Measurements from ENCODE around the gene SMAD6.

SMAD6 gene

GRCh38 chr15:66824424-66824823 lies 122.4 kb downstream of the SMAD6 start:
- Histone ChIP-seq H3K9ac (ENCODE audit: low read depth, low read length, poor library complexity, severe bottlenecking) (no peak overlapping the region), H2AFZ (ENCODE audit: low read length) (no peak overlapping the region)

GRCh38 chr15:66825139-66825538 lies 123.1 kb downstream of the SMAD6 start:
- H3K9me2 ChIP-seq (replicated peaks; ENCODE audit: low read depth, low read length) = no peaks in the 10 kb centered on the region
- H3F3A ChIP-seq (ENCODE audit: low read depth) = no peaks in the 10 kb centered on the region
- no peaks in the 10 kb centered on the region for H3K4me1 ChIP-seq (ENCODE audit: insufficient read depth, low read length, poor library complexity, severe bottlenecking)
- TF ChIP-seq CTCF (conservative IDR thresholded peaks at IDR 0.05; ENCODE audit: low read length) = no peak
- TF ChIP-seq EZH2phosphoT487 (IDR thresholded peaks at IDR 0.05; ENCODE audit: borderline replicate concordance) = no peak
- H3K79me2 ChIP-seq (ENCODE audit: insufficient read depth, low read length) = no peaks in the 10 kb centered on the region
- H3K27me3 ChIP-seq (ENCODE audit: insufficient read depth, low read length, poor library complexity, severe bottlenecking) = no peaks in the 10 kb centered on the region
- H3K36me3 ChIP-seq (ENCODE audit: insufficient read depth, low read length) = no peaks in the 10 kb centered on the region
- no peaks in the 10 kb centered on the region for H3K9me3 ChIP-seq (ENCODE audit: insufficient read depth, low read depth, low read length)
- H4K20me1 ChIP-seq (ENCODE audit: insufficient read depth, low read length, poor library complexity, severe bottlenecking) = no peaks in the 10 kb centered on the region
- H3K4me2 ChIP-seq (ENCODE audit: low read depth, low read length, poor library complexity, severe bottlenecking) = no peak overlapping the region
- no peak overlapping the region for H3K4me3 ChIP-seq (ENCODE audit: low read length, poor library complexity, severe bottlenecking)
- no peak overlapping the region for H2AFZ ChIP-seq (ENCODE audit: low read length)
- no peak overlapping the region for H3K9ac ChIP-seq (ENCODE audit: low read depth, low read length, poor library complexity, severe bottlenecking)

More at GRCh38 chr15:66824424-66824823, 122.4 kb downstream of the SMAD6 start:
- no peaks in the 10 kb centered on the region for H3K9me2 ChIP-seq (replicated peaks; ENCODE audit: low read depth, low read length)
- H3F3A ChIP-seq (ENCODE audit: low read depth) = no peaks in the 10 kb centered on the region
- no peak overlapping the region for H3K4me2 ChIP-seq (ENCODE audit: low read depth, low read length, poor library complexity, severe bottlenecking)
- no peaks in the 10 kb centered on the region for H3K27me3 ChIP-seq (ENCODE audit: insufficient read depth, low read length, poor library complexity, severe bottlenecking)
- no peaks in the 10 kb centered on the region for H3K79me2 ChIP-seq (ENCODE audit: insufficient read depth, low read length)
- H3K9me3 ChIP-seq (ENCODE audit: insufficient read depth, low read depth, low read length) = no peaks in the 10 kb centered on the region
- H4K20me1 ChIP-seq (ENCODE audit: insufficient read depth, low read length, poor library complexity, severe bottlenecking) = no peaks in the 10 kb centered on the region
- no peaks in the 10 kb centered on the region for H3K4me1 ChIP-seq (ENCODE audit: insufficient read depth, low read length, poor library complexity, severe bottlenecking)
- no peak for TF ChIP-seq CTCF (conservative IDR thresholded peaks at IDR 0.05; ENCODE audit: low read length)
- no peak for TF ChIP-seq EZH2phosphoT487 (IDR thresholded peaks at IDR 0.05; ENCODE audit: borderline replicate concordance)
- H3K36me3 ChIP-seq (ENCODE audit: insufficient read depth, low read length) = no peaks in the 10 kb centered on the region
- no peak overlapping the region for H3K4me3 ChIP-seq (ENCODE audit: low read length, poor library complexity, severe bottlenecking)

GRCh38 chr15:66825731-66826130 lies 123.7 kb downstream of the SMAD6 start:
- Histone ChIP-seq H2AFZ (ENCODE audit: low read length) (no peak overlapping the region), H3K4me1 (ENCODE audit: insufficient read depth, low read length, poor library complexity, severe bottlenecking) (no peaks in the 10 kb centered on the region), H3K9me3 (ENCODE audit: insufficient read depth, low read depth, low read length) (no peaks in the 10 kb centered on the region), H3K27me3 (ENCODE audit: insufficient read depth, low read length, poor library complexity, severe bottlenecking) (no peaks in the 10 kb centered on the region), H3K79me2 (ENCODE audit: insufficient read depth, low read length) (no peaks in the 10 kb centered on the region), H3F3A (ENCODE audit: low read depth) (no peaks in the 10 kb centered on the region), H3K9ac (ENCODE audit: low read depth, low read length, poor library complexity, severe bottlenecking) (no peak overlapping the region), H3K9me2 (replicated peaks; ENCODE audit: low read depth, low read length) (no peaks in the 10 kb centered on the region), H4K20me1 (ENCODE audit: insufficient read depth, low read length, poor library complexity, severe bottlenecking) (no peaks in the 10 kb centered on the region), H3K36me3 (ENCODE audit: insufficient read depth, low read length) (no peaks in the 10 kb centered on the region), H3K4me3 (ENCODE audit: low read length, poor library complexity, severe bottlenecking) (no peak overlapping the region), H3K4me2 (ENCODE audit: low read depth, low read length, poor library complexity, severe bottlenecking) (no peak overlapping the region)
- TF ChIP-seq CTCF (conservative IDR thresholded peaks at IDR 0.05; ENCODE audit: low read length) (no peak), EZH2phosphoT487 (IDR thresholded peaks at IDR 0.05; ENCODE audit: borderline replicate concordance) (no peak)
